GM23338 (cell line): ENCODE measurements around the gene TLE2.

ENCODE experiments used
- CREB1 ChIP-seq: fragments of 250-450 bp; sonication (Bioruptor Pico); IDR thresholded peaks from 2 replicates; pipeline ENCODE4 v1.5.0; 2020; ENCODE audit warnings: low read depth, mild to moderate bottlenecking, moderate library complexity
- EZH2 ChIP-seq: fragments of 200-600 bp; sonication (generic); IDR thresholded peaks from one replicate; pipeline ENCODE4 v1.8.0; 2017; ENCODE audit warnings: antibody characterized with exemption, mild to moderate bottlenecking, low read depth; ENCODE audit not compliant: unreplicated experiment
- EZH2phosphoT487 ChIP-seq: fragments of 200-600 bp; sonication (generic); IDR thresholded peaks from one replicate; pipeline ENCODE4 v1.8.1; 2018; ENCODE audit warnings: antibody characterized with exemption; ENCODE audit not compliant: unreplicated experiment
- JUNB ChIP-seq: IDR thresholded peaks from one replicate; pipeline ENCODE4 v1.6.1; 2016; ENCODE audit warnings: antibody characterized with exemption; ENCODE audit not compliant: unreplicated experiment
- POLR2AphosphoS5 ChIP-seq: IDR thresholded peaks from 2 replicates; pipeline ENCODE4 v1.6.1; 2016; ENCODE audit warnings: antibody characterized with exemption, low read depth
- STAT1 ChIP-seq: IDR thresholded peaks from one replicate; pipeline ENCODE4 v1.6.1; 2016; ENCODE audit warnings: antibody characterized with exemption; ENCODE audit not compliant: unreplicated experiment
- TF ChIP-seq, protein P1 (sequence below), 2 experiments: fragments of 200-600 bp in 1 of 2; sonication (generic) in 1 of 2; conservative IDR thresholded peaks; 2 replicates each; pipeline versions ENCODE4 v1.5.1 to v1.6.1; 2016 to 2017; ENCODE audit warnings: antibody characterized with exemption in 2 of 2, low read depth in 2 of 2, mild to moderate bottlenecking in 2 of 2, moderate library complexity in 1 of 2
- TF ChIP-seq, protein P2 (sequence below): IDR thresholded peaks from one replicate; pipeline ENCODE4 v1.6.1; 2018; ENCODE audit warnings: antibody characterized with exemption; ENCODE audit not compliant: unreplicated experiment
- TF ChIP-seq, protein P3 (sequence below): fragments of 250-450 bp; sonication (Bioruptor Pico); IDR thresholded peaks from 2 replicates; pipeline ENCODE4 v1.5.0; 2020; ENCODE audit warnings: mild to moderate bottlenecking, moderate library complexity

DNA sequence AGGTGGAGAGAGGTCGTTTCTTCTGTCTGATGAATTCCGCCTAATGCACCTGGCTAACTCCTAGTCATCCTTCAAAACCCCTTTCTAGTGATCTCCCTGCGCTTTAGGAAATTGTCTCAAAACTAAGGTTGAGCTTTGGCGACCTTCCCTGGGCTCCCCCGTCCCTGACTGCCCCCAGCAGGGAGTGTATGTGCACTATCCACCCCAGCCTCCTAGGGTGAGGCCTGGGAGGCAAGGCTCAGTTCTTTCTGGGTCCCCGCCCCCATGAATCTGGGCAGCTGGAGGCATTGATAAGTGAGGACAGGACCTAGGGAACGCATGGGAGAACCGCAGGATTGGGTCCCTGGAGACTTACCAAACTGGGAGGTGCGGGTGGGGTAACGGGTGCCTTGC is 51.3 kb downstream of the TLE2 start:
- TF ChIP-seq, protein P1, sequence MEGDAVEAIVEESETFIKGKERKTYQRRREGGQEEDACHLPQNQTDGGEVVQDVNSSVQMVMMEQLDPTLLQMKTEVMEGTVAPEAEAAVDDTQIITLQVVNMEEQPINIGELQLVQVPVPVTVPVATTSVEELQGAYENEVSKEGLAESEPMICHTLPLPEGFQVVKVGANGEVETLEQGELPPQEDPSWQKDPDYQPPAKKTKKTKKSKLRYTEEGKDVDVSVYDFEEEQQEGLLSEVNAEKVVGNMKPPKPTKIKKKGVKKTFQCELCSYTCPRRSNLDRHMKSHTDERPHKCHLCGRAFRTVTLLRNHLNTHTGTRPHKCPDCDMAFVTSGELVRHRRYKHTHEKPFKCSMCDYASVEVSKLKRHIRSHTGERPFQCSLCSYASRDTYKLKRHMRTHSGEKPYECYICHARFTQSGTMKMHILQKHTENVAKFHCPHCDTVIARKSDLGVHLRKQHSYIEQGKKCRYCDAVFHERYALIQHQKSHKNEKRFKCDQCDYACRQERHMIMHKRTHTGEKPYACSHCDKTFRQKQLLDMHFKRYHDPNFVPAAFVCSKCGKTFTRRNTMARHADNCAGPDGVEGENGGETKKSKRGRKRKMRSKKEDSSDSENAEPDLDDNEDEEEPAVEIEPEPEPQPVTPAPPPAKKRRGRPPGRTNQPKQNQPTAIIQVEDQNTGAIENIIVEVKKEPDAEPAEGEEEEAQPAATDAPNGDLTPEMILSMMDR (conservative IDR thresholded peaks at IDR 0.05; ENCODE audit: low read depth in 2 of 2) = no peak
- no peak for TF ChIP-seq EZH2
- TF ChIP-seq CREB1 (CRISPR knock-in tag) = no peak
- no peak for TF ChIP-seq POLR2AphosphoS5
- TF ChIP-seq EZH2phosphoT487 = no peak
- TF ChIP-seq, protein P2, sequence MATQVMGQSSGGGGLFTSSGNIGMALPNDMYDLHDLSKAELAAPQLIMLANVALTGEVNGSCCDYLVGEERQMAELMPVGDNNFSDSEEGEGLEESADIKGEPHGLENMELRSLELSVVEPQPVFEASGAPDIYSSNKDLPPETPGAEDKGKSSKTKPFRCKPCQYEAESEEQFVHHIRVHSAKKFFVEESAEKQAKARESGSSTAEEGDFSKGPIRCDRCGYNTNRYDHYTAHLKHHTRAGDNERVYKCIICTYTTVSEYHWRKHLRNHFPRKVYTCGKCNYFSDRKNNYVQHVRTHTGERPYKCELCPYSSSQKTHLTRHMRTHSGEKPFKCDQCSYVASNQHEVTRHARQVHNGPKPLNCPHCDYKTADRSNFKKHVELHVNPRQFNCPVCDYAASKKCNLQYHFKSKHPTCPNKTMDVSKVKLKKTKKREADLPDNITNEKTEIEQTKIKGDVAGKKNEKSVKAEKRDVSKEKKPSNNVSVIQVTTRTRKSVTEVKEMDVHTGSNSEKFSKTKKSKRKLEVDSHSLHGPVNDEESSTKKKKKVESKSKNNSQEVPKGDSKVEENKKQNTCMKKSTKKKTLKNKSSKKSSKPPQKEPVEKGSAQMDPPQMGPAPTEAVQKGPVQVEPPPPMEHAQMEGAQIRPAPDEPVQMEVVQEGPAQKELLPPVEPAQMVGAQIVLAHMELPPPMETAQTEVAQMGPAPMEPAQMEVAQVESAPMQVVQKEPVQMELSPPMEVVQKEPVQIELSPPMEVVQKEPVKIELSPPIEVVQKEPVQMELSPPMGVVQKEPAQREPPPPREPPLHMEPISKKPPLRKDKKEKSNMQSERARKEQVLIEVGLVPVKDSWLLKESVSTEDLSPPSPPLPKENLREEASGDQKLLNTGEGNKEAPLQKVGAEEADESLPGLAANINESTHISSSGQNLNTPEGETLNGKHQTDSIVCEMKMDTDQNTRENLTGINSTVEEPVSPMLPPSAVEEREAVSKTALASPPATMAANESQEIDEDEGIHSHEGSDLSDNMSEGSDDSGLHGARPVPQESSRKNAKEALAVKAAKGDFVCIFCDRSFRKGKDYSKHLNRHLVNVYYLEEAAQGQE = no peak
- TF ChIP-seq STAT1 = no peak
- TF ChIP-seq JUNB = no peak
- TF ChIP-seq, protein P3, sequence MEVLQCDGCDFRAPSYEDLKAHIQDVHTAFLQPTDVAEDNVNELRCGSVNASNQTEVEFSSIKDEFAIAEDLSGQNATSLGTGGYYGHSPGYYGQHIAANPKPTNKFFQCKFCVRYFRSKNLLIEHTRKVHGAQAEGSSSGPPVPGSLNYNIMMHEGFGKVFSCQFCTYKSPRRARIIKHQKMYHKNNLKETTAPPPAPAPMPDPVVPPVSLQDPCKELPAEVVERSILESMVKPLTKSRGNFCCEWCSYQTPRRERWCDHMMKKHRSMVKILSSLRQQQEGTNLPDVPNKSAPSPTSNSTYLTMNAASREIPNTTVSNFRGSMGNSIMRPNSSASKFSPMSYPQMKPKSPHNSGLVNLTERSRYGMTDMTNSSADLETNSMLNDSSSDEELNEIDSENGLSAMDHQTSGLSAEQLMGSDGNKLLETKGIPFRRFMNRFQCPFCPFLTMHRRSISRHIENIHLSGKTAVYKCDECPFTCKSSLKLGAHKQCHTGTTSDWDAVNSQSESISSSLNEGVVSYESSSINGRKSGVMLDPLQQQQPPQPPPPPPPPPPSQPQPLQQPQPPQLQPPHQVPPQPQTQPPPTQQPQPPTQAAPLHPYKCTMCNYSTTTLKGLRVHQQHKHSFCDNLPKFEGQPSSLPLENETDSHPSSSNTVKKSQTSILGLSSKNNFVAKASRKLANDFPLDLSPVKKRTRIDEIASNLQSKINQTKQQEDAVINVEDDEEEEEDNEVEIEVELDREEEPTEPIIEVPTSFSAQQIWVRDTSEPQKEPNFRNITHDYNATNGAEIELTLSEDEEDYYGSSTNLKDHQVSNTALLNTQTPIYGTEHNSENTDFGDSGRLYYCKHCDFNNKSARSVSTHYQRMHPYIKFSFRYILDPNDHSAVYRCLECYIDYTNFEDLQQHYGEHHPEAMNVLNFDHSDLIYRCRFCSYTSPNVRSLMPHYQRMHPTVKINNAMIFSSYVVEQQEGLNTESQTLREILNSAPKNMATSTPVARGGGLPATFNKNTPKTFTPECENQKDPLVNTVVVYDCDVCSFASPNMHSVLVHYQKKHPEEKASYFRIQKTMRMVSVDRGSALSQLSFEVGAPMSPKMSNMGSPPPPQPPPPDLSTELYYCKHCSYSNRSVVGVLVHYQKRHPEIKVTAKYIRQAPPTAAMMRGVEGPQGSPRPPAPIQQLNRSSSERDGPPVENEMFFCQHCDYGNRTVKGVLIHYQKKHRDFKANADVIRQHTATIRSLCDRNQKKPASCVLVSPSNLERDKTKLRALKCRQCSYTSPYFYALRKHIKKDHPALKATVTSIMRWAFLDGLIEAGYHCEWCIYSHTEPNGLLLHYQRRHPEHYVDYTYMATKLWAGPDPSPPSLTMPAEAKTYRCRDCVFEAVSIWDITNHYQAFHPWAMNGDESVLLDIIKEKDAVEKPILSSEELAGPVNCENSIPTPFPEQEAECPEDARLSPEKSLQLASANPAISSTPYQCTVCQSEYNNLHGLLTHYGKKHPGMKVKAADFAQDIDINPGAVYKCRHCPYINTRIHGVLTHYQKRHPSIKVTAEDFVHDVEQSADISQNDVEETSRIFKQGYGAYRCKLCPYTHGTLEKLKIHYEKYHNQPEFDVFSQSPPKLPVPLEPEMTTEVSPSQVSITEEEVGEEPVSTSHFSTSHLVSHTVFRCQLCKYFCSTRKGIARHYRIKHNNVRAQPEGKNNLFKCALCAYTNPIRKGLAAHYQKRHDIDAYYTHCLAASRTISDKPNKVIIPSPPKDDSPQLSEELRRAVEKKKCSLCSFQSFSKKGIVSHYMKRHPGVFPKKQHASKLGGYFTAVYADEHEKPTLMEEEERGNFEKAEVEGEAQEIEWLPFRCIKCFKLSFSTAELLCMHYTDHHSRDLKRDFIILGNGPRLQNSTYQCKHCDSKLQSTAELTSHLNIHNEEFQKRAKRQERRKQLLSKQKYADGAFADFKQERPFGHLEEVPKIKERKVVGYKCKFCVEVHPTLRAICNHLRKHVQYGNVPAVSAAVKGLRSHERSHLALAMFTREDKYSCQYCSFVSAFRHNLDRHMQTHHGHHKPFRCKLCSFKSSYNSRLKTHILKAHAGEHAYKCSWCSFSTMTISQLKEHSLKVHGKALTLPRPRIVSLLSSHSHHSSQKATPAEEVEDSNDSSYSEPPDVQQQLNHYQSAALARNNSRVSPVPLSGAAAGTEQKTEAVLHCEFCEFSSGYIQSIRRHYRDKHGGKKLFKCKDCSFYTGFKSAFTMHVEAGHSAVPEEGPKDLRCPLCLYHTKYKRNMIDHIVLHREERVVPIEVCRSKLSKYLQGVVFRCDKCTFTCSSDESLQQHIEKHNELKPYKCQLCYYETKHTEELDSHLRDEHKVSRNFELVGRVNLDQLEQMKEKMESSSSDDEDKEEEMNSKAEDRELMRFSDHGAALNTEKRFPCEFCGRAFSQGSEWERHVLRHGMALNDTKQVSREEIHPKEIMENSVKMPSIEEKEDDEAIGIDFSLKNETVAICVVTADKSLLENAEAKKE = no peak
